ENCODE data around the gene CDH13.

CDH13 gene

GRCh38 chr16:83343935-83344366, 717.2 kb downstream of the CDH13 start:
- DNase-seq (ENCODE audit: low read depth in 1 of 2, low spot score in 1 of 2): no peak

DNA sequence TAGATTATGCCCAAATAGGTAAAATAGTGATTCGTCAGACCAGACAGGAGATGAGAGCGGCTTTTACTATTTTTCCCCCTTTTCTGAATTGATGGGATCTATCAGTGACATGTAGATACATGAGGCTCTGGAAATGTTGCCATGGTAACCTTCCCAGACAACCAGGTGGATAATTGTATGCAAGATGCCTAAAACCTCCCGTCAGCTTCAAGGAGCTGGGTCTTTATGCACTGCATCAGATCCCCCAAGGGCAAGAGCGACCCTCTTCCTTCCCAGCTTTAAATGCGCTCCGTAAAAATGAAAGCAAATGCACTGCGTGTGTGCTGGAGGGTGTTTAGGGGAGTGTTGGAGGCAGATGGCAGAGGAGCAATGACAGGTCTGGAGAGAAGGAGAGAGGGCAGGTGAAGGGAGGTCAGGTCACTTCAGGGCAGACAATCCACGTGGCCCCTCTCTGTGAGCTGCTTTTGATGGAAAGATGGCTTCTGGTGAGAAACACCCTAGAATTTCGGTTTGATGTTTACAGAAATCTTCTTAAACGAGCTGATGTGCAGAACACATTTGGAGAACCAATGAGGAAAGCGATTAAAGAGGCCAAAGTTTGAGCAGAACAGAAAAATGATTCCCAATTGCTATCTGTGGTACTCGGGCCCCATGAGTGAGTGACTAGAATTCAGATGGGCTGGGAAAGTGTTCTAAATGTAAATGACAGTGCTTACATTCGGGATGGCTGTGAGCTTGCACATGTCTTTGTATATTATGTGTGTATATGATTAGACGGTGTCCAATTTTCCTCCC, 719.3 kb downstream of the CDH13 start:
- Histone ChIP-seq H3K27ac (replicated peaks) (no peak overlapping the region), H3K4me3 (replicated peaks; ENCODE audit: insufficient read depth, low read length) (no peak overlapping the region), H3K27me3 (ENCODE audit: insufficient read depth, poor library complexity, severe bottlenecking) (no peaks in the 10 kb centered on the region)
- TF ChIP-seq GABPA (IDR thresholded peaks at IDR 0.05; ENCODE audit: low read depth): no peak
- TF ChIP-seq POLR2AphosphoS5 (IDR thresholded peaks at IDR 0.05; ENCODE audit: low read depth): no peak
- TF ChIP-seq, protein P1, sequence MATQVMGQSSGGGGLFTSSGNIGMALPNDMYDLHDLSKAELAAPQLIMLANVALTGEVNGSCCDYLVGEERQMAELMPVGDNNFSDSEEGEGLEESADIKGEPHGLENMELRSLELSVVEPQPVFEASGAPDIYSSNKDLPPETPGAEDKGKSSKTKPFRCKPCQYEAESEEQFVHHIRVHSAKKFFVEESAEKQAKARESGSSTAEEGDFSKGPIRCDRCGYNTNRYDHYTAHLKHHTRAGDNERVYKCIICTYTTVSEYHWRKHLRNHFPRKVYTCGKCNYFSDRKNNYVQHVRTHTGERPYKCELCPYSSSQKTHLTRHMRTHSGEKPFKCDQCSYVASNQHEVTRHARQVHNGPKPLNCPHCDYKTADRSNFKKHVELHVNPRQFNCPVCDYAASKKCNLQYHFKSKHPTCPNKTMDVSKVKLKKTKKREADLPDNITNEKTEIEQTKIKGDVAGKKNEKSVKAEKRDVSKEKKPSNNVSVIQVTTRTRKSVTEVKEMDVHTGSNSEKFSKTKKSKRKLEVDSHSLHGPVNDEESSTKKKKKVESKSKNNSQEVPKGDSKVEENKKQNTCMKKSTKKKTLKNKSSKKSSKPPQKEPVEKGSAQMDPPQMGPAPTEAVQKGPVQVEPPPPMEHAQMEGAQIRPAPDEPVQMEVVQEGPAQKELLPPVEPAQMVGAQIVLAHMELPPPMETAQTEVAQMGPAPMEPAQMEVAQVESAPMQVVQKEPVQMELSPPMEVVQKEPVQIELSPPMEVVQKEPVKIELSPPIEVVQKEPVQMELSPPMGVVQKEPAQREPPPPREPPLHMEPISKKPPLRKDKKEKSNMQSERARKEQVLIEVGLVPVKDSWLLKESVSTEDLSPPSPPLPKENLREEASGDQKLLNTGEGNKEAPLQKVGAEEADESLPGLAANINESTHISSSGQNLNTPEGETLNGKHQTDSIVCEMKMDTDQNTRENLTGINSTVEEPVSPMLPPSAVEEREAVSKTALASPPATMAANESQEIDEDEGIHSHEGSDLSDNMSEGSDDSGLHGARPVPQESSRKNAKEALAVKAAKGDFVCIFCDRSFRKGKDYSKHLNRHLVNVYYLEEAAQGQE (IDR thresholded peaks at IDR 0.05; ENCODE audit: insufficient replicate concordance, low read depth): no peak
- no peak for TF ChIP-seq CTCF (IDR thresholded peaks at IDR 0.05; ENCODE audit: insufficient read depth, low read length)
- TF ChIP-seq SPI1 (IDR thresholded peaks at IDR 0.05; ENCODE audit: borderline replicate concordance, low read depth): no peak
- no peak for DNase-seq (ENCODE audit: low read depth in 1 of 2, low spot score in 1 of 2)

More at GRCh38 chr16:83343935-83344366, 717.2 kb downstream of the CDH13 start:
- TF ChIP-seq POLR2AphosphoS5 (IDR thresholded peaks at IDR 0.05; ENCODE audit: low read depth) (no peak), GABPA (IDR thresholded peaks at IDR 0.05; ENCODE audit: low read depth) (no peak), CTCF (IDR thresholded peaks at IDR 0.05; ENCODE audit: insufficient read depth, low read length) (no peak), SPI1 (IDR thresholded peaks at IDR 0.05; ENCODE audit: borderline replicate concordance, low read depth) (no peak)
- TF ChIP-seq, protein P1 (IDR thresholded peaks at IDR 0.05; ENCODE audit: insufficient replicate concordance, low read depth): no peak
- H3K27me3 ChIP-seq (ENCODE audit: insufficient read depth, poor library complexity, severe bottlenecking): no peaks in the 10 kb centered on the region
- H3K27ac ChIP-seq (replicated peaks): no peak overlapping the region
- H3K4me3 ChIP-seq (replicated peaks; ENCODE audit: insufficient read depth, low read length): no peak overlapping the region

GRCh38 chr16:83348991-83349390, 722.2 kb downstream of the CDH13 start:
- Histone ChIP-seq H3K4me3 (replicated peaks; ENCODE audit: insufficient read depth, low read length) (no peak overlapping the region), H3K27me3 (ENCODE audit: insufficient read depth, poor library complexity, severe bottlenecking) (no peaks in the 10 kb centered on the region), H3K27ac (replicated peaks) (no peak overlapping the region)
- no peak for DNase-seq (ENCODE audit: low read depth in 1 of 2, low spot score in 1 of 2)
- TF ChIP-seq POLR2AphosphoS5 (IDR thresholded peaks at IDR 0.05; ENCODE audit: low read depth) (no peak), CTCF (IDR thresholded peaks at IDR 0.05; ENCODE audit: insufficient read depth, low read length) (no peak), GABPA (IDR thresholded peaks at IDR 0.05; ENCODE audit: low read depth) (no peak), SPI1 (IDR thresholded peaks at IDR 0.05; ENCODE audit: borderline replicate concordance, low read depth) (no peak)
- TF ChIP-seq, protein P1 (IDR thresholded peaks at IDR 0.05; ENCODE audit: insufficient replicate concordance, low read depth): no peak
